Liver (tissue), 9 donors: ENCODE measurements around the gene IL11RA. TPM values are rescaled to one million over a fixed set of nuclear protein-coding genes. Genes with fewer than 3 reads are reported as not detected.

Source experiments
- DNase-seq: peaks from one replicate; pipeline ENCODE4 v3.0.0-alpha.2; 2017; ENCODE audit warnings: low spot score
- H3K27ac ChIP-seq, 2 donors: one replicate each; pipeline ENCODE4 v1.7.0; 2013; ENCODE audit warnings: inconsistent platforms in 2 of 2, low read length in 2 of 2, control low read depth in 1 of 2, low read depth in 1 of 2, mild to moderate bottlenecking in 1 of 2
- H3K27me3 ChIP-seq, 4 donors: one replicate each; pipeline versions ENCODE4 v1.6.1 to v1.7.0; 2013; ENCODE audit warnings: low read length in 3 of 4, inconsistent platforms in 1 of 4, mild to moderate bottlenecking in 1 of 4, moderate library complexity in 1 of 4; ENCODE audit not compliant: control insufficient read depth in 4 of 4, insufficient read depth in 4 of 4
- H3K36me3 ChIP-seq, 4 donors: one replicate each; pipeline versions ENCODE4 v1.6.1 to v1.7.0; 2013; ENCODE audit warnings: low read length in 3 of 4, mild to moderate bottlenecking in 3 of 4, low read depth in 1 of 4, moderate library complexity in 1 of 4; ENCODE audit not compliant: control insufficient read depth in 4 of 4, insufficient read depth in 3 of 4
- H3K4me1 ChIP-seq, 4 donors: one replicate each; pipeline versions ENCODE4 v1.6.1 to v1.7.0; 2013; ENCODE audit warnings: low read length in 3 of 4, mild to moderate bottlenecking in 3 of 4, moderate library complexity in 1 of 4; ENCODE audit not compliant: control insufficient read depth in 4 of 4, insufficient read depth in 4 of 4
- H3K4me3 ChIP-seq, 3 donors: one replicate each; pipeline versions ENCODE4 v1.6.1 to v1.7.0; 2013; ENCODE audit warnings: low read length in 3 of 3, control low read depth in 1 of 3, low read depth in 1 of 3, mild to moderate bottlenecking in 1 of 3
- H3K9ac ChIP-seq, 2 donors: one replicate each; pipeline ENCODE4 v1.7.0; 2013; ENCODE audit warnings: low read length in 2 of 2, mild to moderate bottlenecking in 2 of 2, moderate library complexity in 2 of 2, control low read depth in 1 of 2, low read depth in 1 of 2
- H3K9me3 ChIP-seq, 4 donors: one replicate each; pipeline versions ENCODE4 v1.6.1 to v1.7.0; 2013; ENCODE audit warnings: low read length in 3 of 4; ENCODE audit not compliant: control insufficient read depth in 4 of 4
- ATF3 ChIP-seq: IDR thresholded peaks from 2 replicates; pipeline ENCODE4 v1.6.1; 2016; ENCODE audit warnings: antibody characterized with exemption
- CTCF ChIP-seq: fragments of 150-350 bp; IDR thresholded peaks from 2 replicates; pipeline ENCODE4 v1.5.1; 2017; ENCODE audit warnings: improper control_type of control experiment, low read depth, low read length; ENCODE audit not compliant: missing input control
- EGR1 ChIP-seq, 2 donors: IDR thresholded peaks; 2 replicates each; pipeline ENCODE4 v1.6.1; 2016 to 2018; ENCODE audit warnings: antibody characterized with exemption in 2 of 2, low read depth in 2 of 2
- FOXA1 ChIP-seq: IDR thresholded peaks from 2 replicates; pipeline ENCODE4 v1.6.1; 2016; ENCODE audit warnings: antibody characterized with exemption
- FOXA2 ChIP-seq: IDR thresholded peaks from 2 replicates; pipeline ENCODE4 v1.6.1; 2016; ENCODE audit warnings: antibody characterized with exemption
- GABPA ChIP-seq, 2 donors: IDR thresholded peaks in 1 of 2; conservative IDR thresholded peaks in 1 of 2; 2 replicates each; pipeline ENCODE4 v1.6.1; 2016; ENCODE audit warnings: antibody characterized with exemption in 2 of 2, mild to moderate bottlenecking in 1 of 2, moderate library complexity in 1 of 2
- HNF4A ChIP-seq, 2 donors: conservative IDR thresholded peaks; 2 replicates each; pipeline ENCODE4 v1.6.1; 2016; ENCODE audit warnings: antibody characterized with exemption in 2 of 2, mild to moderate bottlenecking in 2 of 2
- HNF4G ChIP-seq: IDR thresholded peaks from 2 replicates; pipeline ENCODE4 v1.6.1; 2016; ENCODE audit warnings: antibody characterized with exemption
- JUND ChIP-seq, 2 donors: IDR thresholded peaks; 2 replicates each; pipeline ENCODE4 v1.6.1; 2016; ENCODE audit warnings: antibody characterized with exemption in 2 of 2
- MAX ChIP-seq: IDR thresholded peaks from 2 replicates; pipeline ENCODE4 v1.6.1; 2016; ENCODE audit warnings: antibody characterized with exemption
- NR2F2 ChIP-seq: IDR thresholded peaks from 2 replicates; pipeline ENCODE4 v1.6.1; 2016; ENCODE audit warnings: antibody characterized with exemption
- RAD21 ChIP-seq, 2 donors: IDR thresholded peaks; 2 replicates each; pipeline ENCODE4 v1.6.1; 2016; ENCODE audit warnings: antibody characterized with exemption in 2 of 2, mild to moderate bottlenecking in 2 of 2
- REST ChIP-seq: IDR thresholded peaks from 2 replicates; pipeline ENCODE4 v1.6.1; 2016; ENCODE audit warnings: antibody characterized with exemption, mild to moderate bottlenecking
- RXRA ChIP-seq, 2 donors: IDR thresholded peaks; 2 replicates each; pipeline ENCODE4 v1.6.1; 2017 to 2018; ENCODE audit warnings: antibody characterized with exemption in 2 of 2, mild to moderate bottlenecking in 1 of 2
- SP1 ChIP-seq: IDR thresholded peaks from 2 replicates; pipeline ENCODE4 v1.6.1; 2018; ENCODE audit warnings: antibody characterized with exemption, mild to moderate bottlenecking
- TAF1 ChIP-seq: conservative IDR thresholded peaks from 2 replicates; pipeline ENCODE4 v1.6.1; 2016; ENCODE audit warnings: antibody characterized with exemption, mild to moderate bottlenecking
- ZBTB33 ChIP-seq: IDR thresholded peaks from 2 replicates; pipeline ENCODE4 v1.6.1; 2016; ENCODE audit warnings: antibody characterized with exemption
- WGBS: extraction: QIAGEN DNeasy Blood & Tissue Kit; methylation state at CpG from one replicate; pipeline ENCODE4 v1.1.7; 2013; 5-methylcytosine and 5-hydroxymethylcytosine counted together
- polyA plus RNA-seq, 2 donors: library from polyadenylated mRNA; stranded (reverse) in 1 of 2; unstranded in 1 of 2; fragments of 200-250 nt in 1 of 2; fragments of >200 nt in 1 of 2; fragmentation: Nextera tagmentation in 1 of 2; extraction: Ambion mirVana in 1 of 2; gene quantifications; one replicate each; pipeline versions ENCODE4 v1.2.1 to v1.2.3, GENCODE V29; 2013 to 2015
- total RNA-seq, 2 donors: library from RNA; depleted of rRNA; stranded (reverse); fragments of >200 nt; gene quantifications; one replicate each; pipeline ENCODE4 v1.2.3, GENCODE V29; 2014
- donor health status: healthy.
- donor health status: healthy.
- donor health status: healthy.
- donor health status: healthy.
- donor health status: healthy.

The IL11RA gene
- total and polyA plus RNA-seq, 4 donors: 10.0 to 35.3 (median 14.7) TPM

- H3K36me3 ChIP-seq: no peaks in the 10 kb centered on the region
- no peak for TF ChIP-seq ATF3
- TF ChIP-seq MAX: no peak
- TF ChIP-seq RAD21 (IDR thresholded peaks at IDR 0.05): no peak
- TF ChIP-seq TAF1: no peak
- H3K9me3 ChIP-seq: no peaks in the 10 kb centered on the region
- WGBS: 97% methylated on average over 2 of the region's 2 CpGs
- no peak for DNase-seq
- H3K27ac ChIP-seq: no peak overlapping the region
- no peak overlapping the region for H3K4me3 ChIP-seq
- H3K27me3 ChIP-seq: no peaks in the 10 kb centered on the region
- H3K9ac ChIP-seq: no peak overlapping the region
- peaks cover 0 to 11% (median 2%) of the 10 kb centered on the region in 4 donors for H3K4me1 ChIP-seq
Observed at GRCh38 chr9:34707130-34707529, 55.1 kb downstream of the IL11RA start.

- peak overlapping the region in 1 of 2 donors; percentile 13 for H3K27ac ChIP-seq
- H3K9ac ChIP-seq: no peak overlapping the region
- H3K27me3 ChIP-seq: no peaks in the 10 kb centered on the region
- TF ChIP-seq RXRA (IDR thresholded peaks at IDR 0.05) (no peak), GABPA (IDR thresholded peaks at IDR 0.05 in 1 of 2, conservative IDR thresholded peaks at IDR 0.05 in 1 of 2) (no peak), ZBTB33 (no peak), FOXA1 (no peak), HNF4A (conservative IDR thresholded peaks at IDR 0.05) (no peak), TAF1 (no peak), NR2F2 (no peak), CTCF (no peak), REST (no peak), MAX (no peak), EGR1 (IDR thresholded peaks at IDR 0.05; ENCODE audit: low read depth in 2 of 2) (no peak), RAD21 (IDR thresholded peaks at IDR 0.05) (no peak), FOXA2 (no peak), ATF3 (no peak), SP1 (no peak), JUND (IDR thresholded peaks at IDR 0.05) (no peak), HNF4G (no peak)
- 91% methylated on average over 9 of the region's 9 CpGs for WGBS
- H3K9me3 ChIP-seq: no peaks in the 10 kb centered on the region
- H3K4me1 ChIP-seq: peaks cover 0 to 10% (median 2%) of the 10 kb centered on the region in 4 donors
- no peak overlapping the region for H3K4me3 ChIP-seq
- DNase-seq: no peak
- H3K36me3 ChIP-seq: no peaks in the 10 kb centered on the region
Observed at GRCh38 chr9:34709196-34709978, 57.4 kb downstream of the IL11RA start.
